GM12872 (cell line): ENCODE data around the gene CDC5L.

ENCODE experiments used
- CTCF ChIP-seq: IDR thresholded peaks from 3 replicates; pipeline ENCODE4 v1.5.1; 2011; ENCODE audit warnings: low read depth, mild to moderate bottlenecking, low read length, moderate library complexity; ENCODE audit not compliant: insufficient read depth

Gene CDC5L

GRCh38 chr6:44415873-44416502 lies 28.5 kb downstream of the CDC5L start:
- no peak for TF ChIP-seq CTCF

- TF ChIP-seq CTCF: no peak
These were observed 35.0 kb downstream of the CDC5L start for GRCh38 chr6:44422531-44422930.

GRCh38 chr6:44423306-44423705 lies 35.8 kb downstream of the CDC5L start:
- no peak for TF ChIP-seq CTCF

GRCh38 chr6:44425951-44426350 lies 38.4 kb downstream of the CDC5L start:
- no peak for TF ChIP-seq CTCF

- no peak for TF ChIP-seq CTCF
These were observed 41.2 kb downstream of the CDC5L start for GRCh38 chr6:44428682-44429081.

GRCh38 chr6:44430326-44430725 lies 42.8 kb downstream of the CDC5L start:
- no peak for TF ChIP-seq CTCF

GRCh38 chr6:44431118-44431725 lies 43.7 kb downstream of the CDC5L start:
- peak; percentile 56 for TF ChIP-seq CTCF
